HTERT RPE-1 (cell line): Measurements from ENCODE around the gene ZCCHC7.
"Not testable (repeated sequence)": the region's sequence is repeated elsewhere in the genome, so short reads cannot be mapped to it uniquely, and the experiment has no call there.

Experiments used
- in situ Hi-C: fragments of 300-500 bp; cut with MboI; formaldehyde crosslinking; loops from 4 replicates; pipeline ENCODE4 v1.14.3; 2020; ENCODE audit warnings: low sequenced_read_pairs

Gene ZCCHC7

GRCh38 chr9:37291612-37292238, 171.4 kb downstream of the ZCCHC7 start:
- in situ Hi-C loops: not testable (repeated sequence)

GRCh38 chr9:37292896-37293295, 172.5 kb downstream of the ZCCHC7 start:
- in situ Hi-C loops: no loop called here

GRCh38 chr9:37293664-37294524, 173.5 kb downstream of the ZCCHC7 start:
- in situ Hi-C loops: no loop called here

- in situ Hi-C loops: no loop called here
Observed at GRCh38 chr9:37295178-37295577, 174.8 kb downstream of the ZCCHC7 start.

- in situ Hi-C loops: no loop called here
Observed at GRCh38 chr9:37295796-37296195, 175.4 kb downstream of the ZCCHC7 start.

- in situ Hi-C loops: no loop called here
Observed at GRCh38 chr9:37297592-37297991, 177.2 kb downstream of the ZCCHC7 start.

- in situ Hi-C loops: no loop called here
Observed at GRCh38 chr9:37300620-37301019, 180.2 kb downstream of the ZCCHC7 start.

GRCh38 chr9:37301042-37301853, 180.9 kb downstream of the ZCCHC7 start:
- in situ Hi-C loops: no loop called here

- in situ Hi-C loops: no loop called here
Observed at GRCh38 chr9:37301854-37302172, 181.4 kb downstream of the ZCCHC7 start.

GRCh38 chr9:37302277-37302676, 181.9 kb downstream of the ZCCHC7 start:
- in situ Hi-C loops: no loop called here

- in situ Hi-C loops: not testable (repeated sequence)
Observed at GRCh38 chr9:37303272-37303671, 182.9 kb downstream of the ZCCHC7 start.

- in situ Hi-C loops: no loop called here
Observed at GRCh38 chr9:37309136-37309535, 188.8 kb downstream of the ZCCHC7 start.

GRCh38 chr9:37311938-37312708, 191.7 kb downstream of the ZCCHC7 start:
- in situ Hi-C loops: no loop called here

GRCh38 chr9:37324261-37324683, 203.9 kb downstream of the ZCCHC7 start:
- in situ Hi-C loops: no loop called here

- in situ Hi-C loops: no loop called here
Observed at GRCh38 chr9:37324691-37325490, 204.5 kb downstream of the ZCCHC7 start.

GRCh38 chr9:37325778-37326177, 205.4 kb downstream of the ZCCHC7 start:
- in situ Hi-C loops: no loop called here

GRCh38 chr9:37327553-37327952, 207.2 kb downstream of the ZCCHC7 start:
- in situ Hi-C loops: no loop called here

- in situ Hi-C loops: no loop called here
Observed at GRCh38 chr9:37328556-37329227, 208.3 kb downstream of the ZCCHC7 start.

- in situ Hi-C loops: no loop called here
Observed at GRCh38 chr9:37329576-37329975, 209.2 kb downstream of the ZCCHC7 start.
